ENCODE results near the gene UGDH. TPM values are rescaled to one million over a fixed set of nuclear protein-coding genes. Genes with fewer than 3 reads are reported as not detected.
A peak's percentile ranks its signal among the peaks of the same experiment; 100 is the strongest.

UGDH gene
- total and polyA plus RNA-seq, 2 of the 13 experiments (the other 11 are each of a cell fraction or from before 2014, with no cell fraction given), result 99.0 to 384 TPM

DNA sequence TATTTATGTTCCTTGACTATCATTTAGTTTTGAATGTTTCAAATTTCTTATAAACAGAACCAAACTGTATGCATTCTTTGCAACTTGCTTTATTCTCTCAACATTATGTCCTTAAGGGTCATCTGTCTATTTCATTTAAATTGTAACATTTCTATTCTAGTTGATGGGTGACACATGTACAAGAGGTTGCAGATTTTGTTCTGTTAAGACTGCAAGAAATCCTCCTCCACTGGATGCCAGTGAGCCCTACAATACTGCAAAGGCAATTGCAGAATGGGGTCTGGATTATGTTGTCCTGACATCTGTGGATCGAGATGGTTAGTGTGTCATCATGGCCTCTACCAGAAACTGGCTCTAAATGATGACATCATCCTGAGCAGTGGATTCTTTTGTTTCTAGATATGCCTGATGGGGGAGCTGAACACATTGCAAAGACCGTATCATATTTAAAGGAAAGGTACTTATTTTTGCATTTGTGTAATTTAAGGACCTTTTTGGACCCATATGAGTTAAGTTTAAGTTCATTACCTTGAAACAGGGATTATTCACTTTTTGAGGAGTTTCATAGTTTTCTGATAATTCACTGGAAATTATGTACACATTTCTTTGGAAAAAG lies 62.2 kb downstream of the UGDH start:
- TF ChIP-seq NCOA5 (CRISPR knock-in tag; IDR thresholded peaks at IDR 0.05), result no peak
- peak; percentile 76 for TF ChIP-seq CREB1 (IDR thresholded peaks at IDR 0.05)
- peak; percentile 70 for TF ChIP-seq CREB1 (CRISPR knock-in tag; IDR thresholded peaks at IDR 0.05)
- peak; percentile 98 for TF ChIP-seq ATF7 (IDR thresholded peaks at IDR 0.05)
- TF ChIP-seq ATF7 (CRISPR knock-in tag; IDR thresholded peaks at IDR 0.05), result no peak
- TF ChIP-seq ATF1 (CRISPR knock-in tag; IDR thresholded peaks at IDR 0.05), result peak; percentile 47; the same call in 1 of the 2 replicates
- TF ChIP-seq, protein P1, sequence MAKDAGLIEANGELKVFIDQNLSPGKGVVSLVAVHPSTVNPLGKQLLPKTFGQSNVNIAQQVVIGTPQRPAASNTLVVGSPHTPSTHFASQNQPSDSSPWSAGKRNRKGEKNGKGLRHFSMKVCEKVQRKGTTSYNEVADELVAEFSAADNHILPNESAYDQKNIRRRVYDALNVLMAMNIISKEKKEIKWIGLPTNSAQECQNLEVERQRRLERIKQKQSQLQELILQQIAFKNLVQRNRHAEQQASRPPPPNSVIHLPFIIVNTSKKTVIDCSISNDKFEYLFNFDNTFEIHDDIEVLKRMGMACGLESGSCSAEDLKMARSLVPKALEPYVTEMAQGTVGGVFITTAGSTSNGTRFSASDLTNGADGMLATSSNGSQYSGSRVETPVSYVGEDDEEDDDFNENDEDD (CRISPR knock-in tag; IDR thresholded peaks at IDR 0.05; ENCODE audit: borderline replicate concordance), result no peak
- TF ChIP-seq, protein P2, sequence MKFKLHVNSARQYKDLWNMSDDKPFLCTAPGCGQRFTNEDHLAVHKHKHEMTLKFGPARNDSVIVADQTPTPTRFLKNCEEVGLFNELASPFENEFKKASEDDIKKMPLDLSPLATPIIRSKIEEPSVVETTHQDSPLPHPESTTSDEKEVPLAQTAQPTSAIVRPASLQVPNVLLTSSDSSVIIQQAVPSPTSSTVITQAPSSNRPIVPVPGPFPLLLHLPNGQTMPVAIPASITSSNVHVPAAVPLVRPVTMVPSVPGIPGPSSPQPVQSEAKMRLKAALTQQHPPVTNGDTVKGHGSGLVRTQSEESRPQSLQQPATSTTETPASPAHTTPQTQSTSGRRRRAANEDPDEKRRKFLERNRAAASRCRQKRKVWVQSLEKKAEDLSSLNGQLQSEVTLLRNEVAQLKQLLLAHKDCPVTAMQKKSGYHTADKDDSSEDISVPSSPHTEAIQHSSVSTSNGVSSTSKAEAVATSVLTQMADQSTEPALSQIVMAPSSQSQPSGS (CRISPR knock-in tag; IDR thresholded peaks at IDR 0.05), result peak; percentile 55; the same call in 1 of the 2 replicates
- no peak for TF ChIP-seq HNRNPK (IDR thresholded peaks at IDR 0.05; ENCODE audit: low read depth, low read length, poor library complexity, severe bottlenecking)
- 0 out of 2 replicates have a peak, but pooled peaks have one; percentile 10 for TF ChIP-seq CTCF (CRISPR knock-in tag; IDR thresholded peaks at IDR 0.05)
- peaks cover 13% of the 10 kb centered on the region for H3K79me2 ChIP-seq (ENCODE audit: insufficient read depth, low read length)
- H3K27ac ChIP-seq (ENCODE audit: extremely low read length, insufficient read depth, low read length), result peak overlapping the region; percentile 74
- H3K4me2 ChIP-seq (ENCODE audit: low read depth, low read length), result no peak overlapping the region
- H3K9ac ChIP-seq (ENCODE audit: insufficient read depth, low read depth, low read length), result no peak overlapping the region
- H3K9me3 ChIP-seq (ENCODE audit: low read length), result no peaks in the 10 kb centered on the region
- peaks cover 62% of the 10 kb centered on the region for H3K4me1 ChIP-seq (ENCODE audit: insufficient read depth, low read length)
- ATAC-seq, result peak; percentile 21; the same call in 1 of the 3 replicates
- intact Hi-C loops (cut with micrococcal nuclease; ENCODE audit: unreplicated experiment), result loop anchor here (5.0 to 10.0 kb wide), 4 partner anchors 57 to 592 kb away; partner anchors contain the start of genes N4BP2 and SMIM14
- FAIRE-seq, result no peak
- no peaks in the 10 kb centered on the region for H4K20me1 ChIP-seq (ENCODE audit: insufficient read depth, low read length)
- H2AFZ ChIP-seq (ENCODE audit: low read length), result no peak overlapping the region
- POLR2A ChIA-PET, result interaction anchor here (1.2 to 2.4 kb wide), 2 partner anchors 62 to 98 kb away, joined by 3 to 11 read pairs; partner anchors contain the start of gene UGDH
- no TSS peak for BruUV-seq (replicated peaks)
- in situ Hi-C loops (cut with HindIII; ENCODE audit: extremely low pct_ligation_motif_present, low pct_unique_long_range_greater_than_20kb), result loop anchor here (5.0 kb wide), 1 partner anchor 512 kb away; the partner anchor contains the start of gene PDS5A
- H3K4me3 ChIP-seq (replicated peaks in 1 of 3; ENCODE audit: insufficient read depth in 1 of 3, low read depth in 2 of 3, low read length in 3 of 3), result no peak overlapping the region
- peaks cover 7 to 12% of the 10 kb centered on the region in 2 experiments; a peak in 4 of 5 replicates for H3K36me3 ChIP-seq (replicated peaks in 1 of 2; ENCODE audit: control insufficient read depth in 1 of 2, insufficient read depth in 2 of 2, low read length in 2 of 2)
- no peaks in the 10 kb centered on the region; a peak in 1 of 5 replicates for H3K27me3 ChIP-seq (ENCODE audit: control insufficient read depth in 1 of 2, insufficient read depth in 2 of 2, low read length in 2 of 2)
- DNase-seq (ENCODE audit: low spot score), result no peak
- CTCF ChIA-PET (ENCODE audit: low intra/inter-chr PET ratio, low total read pairs), result interaction anchor here (0.6 kb wide), 1 partner anchor 558 kb away, joined by 3 read pairs; no protein-coding TSS in a partner anchor
- WGBS (ENCODE audit: low lambda C conversion rate), result 86% methylated on average over 2 of the region's 2 CpGs
